ENCODE data around the gene GLB1L.
"Not testable (repeated sequence)": the region's sequence is repeated elsewhere in the genome, so short reads cannot be mapped to it uniquely, and the experiment has no call there.

Gene GLB1L

DNA sequence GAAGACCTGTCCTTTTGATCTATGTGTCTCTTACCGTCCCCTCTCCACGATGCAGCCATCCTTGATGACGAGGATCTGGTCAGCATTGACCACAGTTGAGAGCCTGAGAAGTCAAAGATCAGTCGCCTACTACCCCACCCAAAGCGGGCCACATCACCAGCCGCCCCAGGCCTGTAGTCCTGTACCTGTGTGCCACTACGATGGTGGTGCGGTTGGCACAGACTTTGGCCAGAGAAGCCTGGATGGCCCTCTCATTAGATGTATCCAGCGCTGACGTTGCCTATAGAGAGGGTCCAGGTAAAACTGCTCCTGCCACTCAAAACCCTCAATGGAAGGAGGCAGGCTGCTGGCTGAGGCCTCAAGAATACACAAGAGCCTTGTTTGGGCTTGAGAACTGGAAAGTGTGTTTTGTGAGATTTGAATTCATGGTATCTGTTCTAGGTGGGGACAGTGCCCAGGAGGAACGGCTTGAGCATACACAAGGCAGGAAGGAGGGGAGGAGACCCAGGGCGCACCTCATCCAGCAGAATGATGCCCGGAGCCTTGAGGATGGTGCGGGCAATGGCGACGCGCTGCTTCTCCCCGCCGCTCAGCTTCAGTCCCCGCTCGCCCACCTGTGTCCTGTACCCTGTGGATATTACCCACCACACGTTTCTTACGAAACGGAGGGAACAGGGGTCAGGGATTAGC is 34.9 kb downstream of the GLB1L start:
- ATAC-seq (no peak), DNase-seq (no peak)
- H3K27me3 Mint-ChIP-seq, result no peaks in the 10 kb centered on the region
- peak overlapping the region in 1 of 2 donors; percentile 42 for H3K4me3 Mint-ChIP-seq
- H3K27ac Mint-ChIP-seq, result peak overlapping the region; percentile 36 to 80
- H3K9me3 Mint-ChIP-seq, result no peaks in the 10 kb centered on the region
- peaks cover 64% of the 10 kb centered on the region for H3K4me1 Mint-ChIP-seq

DNA sequence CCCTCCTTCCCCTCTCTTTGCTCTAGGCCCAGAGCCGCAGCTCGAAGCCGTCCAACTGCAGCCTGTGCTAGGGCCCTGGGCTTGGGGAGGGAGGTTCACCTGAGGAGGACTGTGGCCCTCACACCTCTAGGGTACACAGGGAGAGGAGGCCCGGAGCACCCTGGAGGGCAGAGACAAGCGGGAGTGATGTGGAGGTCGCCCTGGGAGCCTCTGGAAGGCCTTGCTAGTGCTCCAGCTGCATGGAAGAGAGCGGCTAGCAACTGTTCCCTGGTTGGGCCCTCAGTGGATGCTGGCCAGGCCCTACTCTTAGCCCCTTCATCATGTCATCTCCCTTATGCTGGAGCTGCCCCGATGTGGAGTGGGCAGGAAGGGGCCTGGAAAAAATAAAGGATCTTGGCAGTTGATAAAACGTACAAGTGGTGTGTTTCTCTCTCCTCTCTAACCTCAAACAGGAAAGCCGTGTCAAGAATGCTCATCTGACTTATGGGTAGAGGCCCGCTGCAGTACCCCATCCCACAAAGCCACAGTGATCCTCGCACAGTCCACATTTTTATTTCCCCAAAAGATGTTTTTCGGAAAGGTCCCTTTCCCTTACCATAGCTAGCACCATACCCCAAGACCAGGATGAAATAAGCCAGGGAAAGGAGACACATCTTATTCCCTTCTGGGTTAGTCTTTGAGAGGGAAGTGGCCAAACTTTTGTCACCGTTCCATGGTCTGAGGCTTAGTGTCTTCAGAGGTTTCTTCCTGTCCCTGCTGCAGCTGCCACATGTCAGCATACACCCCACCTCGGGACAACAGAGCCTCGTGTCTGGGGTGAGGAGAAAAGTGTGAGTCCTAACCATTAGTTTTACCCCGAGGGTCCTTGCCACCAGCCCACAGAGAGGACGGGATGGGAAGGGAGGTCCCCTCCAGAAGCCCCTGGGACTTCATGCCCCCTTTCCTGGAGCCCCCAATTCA is 35.7 kb downstream of the GLB1L start:
- Mint-ChIP-seq H3K27ac (peak overlapping the region; percentile 21 to 87), H3K4me3 (peak overlapping the region; percentile 40 to 60), H3K4me1 (peaks cover 58% of the 10 kb centered on the region), H3K27me3 (no peaks in the 10 kb centered on the region), H3K9me3 (peaks cover 0 to 3% of the 10 kb centered on the region in 2 donors)
- DNase-seq (no peak), ATAC-seq (no peak)

- Mint-ChIP-seq H3K27ac (peak overlapping the region; percentile 80 to 83), H3K9me3 (peaks cover 0 to 7% of the 10 kb centered on the region in 2 donors), H3K4me1 (peaks cover 55% of the 10 kb centered on the region), H3K27me3 (no peaks in the 10 kb centered on the region), H3K4me3 (peak overlapping the region; percentile 83 to 87)
- DNase-seq, result no peak
- no peak for ATAC-seq
Measured at GRCh38 chr2:219207884-219208740, 37.1 kb downstream of the GLB1L start.

- Mint-ChIP-seq H3K4me3 (peak overlapping the region; percentile 83 to 87), H3K27ac (peak overlapping the region in 1 of 2 donors; percentile 94), H3K27me3 (no peaks in the 10 kb centered on the region), H3K9me3 (peaks cover 0 to 7% of the 10 kb centered on the region in 2 donors), H3K4me1 (peaks cover 53% of the 10 kb centered on the region)
- ATAC-seq (no peak), DNase-seq (no peak)
Measured at GRCh38 chr2:219207134-219207883, 37.9 kb downstream of the GLB1L start.

DNA sequence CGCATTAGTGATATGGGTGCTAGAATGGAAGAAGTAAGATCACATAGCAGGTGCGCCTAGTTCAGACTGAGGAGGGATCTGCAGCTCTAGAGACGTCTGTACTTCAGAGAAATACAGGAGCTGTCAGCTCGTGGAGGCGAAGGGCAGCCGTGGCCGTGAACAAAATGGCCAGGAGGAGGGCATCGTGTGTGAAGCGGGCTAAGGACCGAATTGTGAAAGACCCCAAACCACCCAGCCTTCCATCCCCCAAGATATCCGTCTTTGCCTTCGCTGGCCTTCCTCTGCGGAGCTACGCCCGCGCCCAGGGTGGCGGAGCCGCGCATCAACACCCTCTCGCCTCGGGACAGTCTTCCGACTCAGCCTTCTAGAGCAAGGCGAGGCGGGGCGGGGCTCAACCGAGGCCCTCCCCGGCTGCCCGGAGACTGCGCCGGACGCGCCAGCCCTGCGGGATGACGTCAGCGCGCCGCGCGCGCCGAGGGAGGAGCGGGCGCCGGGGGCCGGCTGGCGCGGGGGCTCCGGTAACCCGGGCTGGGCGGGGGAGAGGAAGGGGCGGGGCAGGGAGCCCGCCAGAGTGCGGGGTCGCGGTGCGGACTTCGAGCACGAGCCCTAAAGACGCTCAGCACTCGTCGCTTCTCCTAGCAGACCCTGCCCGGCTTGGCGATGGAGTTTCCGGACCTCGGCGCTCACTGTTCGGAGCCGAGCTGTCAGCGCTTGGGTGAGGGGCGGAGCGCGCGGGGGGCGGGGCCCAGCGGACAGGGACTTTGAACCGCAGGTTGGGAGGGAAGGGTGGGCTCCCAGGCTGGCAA is 38.7 kb downstream of the GLB1L start, which contains the start of gene ZFAND2B:
Gene ZFAND2B, plus strand, starts transcription at position 455 of the 806 bp plus-strand sequence. Its CDS starts 206 bp downstream, at position 661.
- peak; percentile 96 for ATAC-seq
- Mint-ChIP-seq H3K27ac (peak within 1 kb of the TSS; percentile 96), H3K4me1 (peaks cover 45% of the 10 kb centered on the region), H3K27me3 (no peaks in the 10 kb centered on the region), H3K4me3 (peak within 1 kb of the TSS; percentile 83 to 87), H3K9me3 (peaks cover 0 to 7% of the 10 kb centered on the region in 2 donors)
- peak; percentile 95 to 96 for DNase-seq

DNA sequence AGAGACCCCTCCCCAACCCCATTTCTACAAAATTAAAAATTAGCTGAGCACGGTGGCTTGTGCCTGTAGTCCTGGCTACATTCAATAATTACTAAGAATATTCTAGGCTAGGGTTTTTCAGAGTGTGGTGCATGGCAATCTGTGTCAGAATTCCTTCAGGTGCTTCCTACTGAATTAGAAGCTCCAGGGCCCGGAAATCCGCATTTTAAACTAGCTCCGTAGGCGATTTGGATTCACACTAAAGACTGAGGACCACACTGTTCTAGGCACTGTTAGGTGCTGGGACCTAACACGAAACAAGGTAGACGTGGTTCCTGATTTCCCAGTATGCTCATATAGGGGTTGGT is 39.3 kb downstream of the GLB1L start:
- Mint-ChIP-seq H3K27me3 (no peaks in the 10 kb centered on the region), H3K27ac (peak overlapping the region; percentile 96), H3K4me1 (peaks cover 43% of the 10 kb centered on the region), H3K4me3 (peak overlapping the region; percentile 83 to 87), H3K9me3 (peaks cover 0 to 7% of the 10 kb centered on the region in 2 donors)
- no peak for DNase-seq
- no peak for ATAC-seq

DNA sequence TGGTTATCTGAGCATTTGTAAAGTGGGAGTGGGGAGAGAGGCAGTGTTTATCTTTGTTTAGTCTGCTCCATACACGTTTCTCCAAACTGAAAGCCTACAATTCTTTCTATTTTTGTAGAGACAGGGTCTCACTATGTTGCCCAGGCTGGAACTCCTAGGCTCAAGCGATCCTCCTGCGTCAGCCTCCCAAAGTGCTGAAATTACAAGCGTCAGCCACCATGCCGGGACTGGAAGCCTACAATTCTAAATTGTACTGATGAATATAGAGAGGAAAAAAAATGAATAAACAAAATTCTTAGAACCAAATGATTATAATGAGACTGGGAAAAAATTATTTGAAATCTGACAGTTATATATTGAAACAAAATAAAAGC is 40.1 kb downstream of the GLB1L start:
- Mint-ChIP-seq H3K4me1 (peaks cover 42% of the 10 kb centered on the region), H3K27me3 (no peaks in the 10 kb centered on the region), H3K9me3 (peaks cover 0 to 7% of the 10 kb centered on the region in 2 donors), H3K27ac (no peak overlapping the region), H3K4me3 (peak overlapping the region in 1 of 2 donors; percentile 50)
- DNase-seq (no peak), ATAC-seq (no peak)

DNA sequence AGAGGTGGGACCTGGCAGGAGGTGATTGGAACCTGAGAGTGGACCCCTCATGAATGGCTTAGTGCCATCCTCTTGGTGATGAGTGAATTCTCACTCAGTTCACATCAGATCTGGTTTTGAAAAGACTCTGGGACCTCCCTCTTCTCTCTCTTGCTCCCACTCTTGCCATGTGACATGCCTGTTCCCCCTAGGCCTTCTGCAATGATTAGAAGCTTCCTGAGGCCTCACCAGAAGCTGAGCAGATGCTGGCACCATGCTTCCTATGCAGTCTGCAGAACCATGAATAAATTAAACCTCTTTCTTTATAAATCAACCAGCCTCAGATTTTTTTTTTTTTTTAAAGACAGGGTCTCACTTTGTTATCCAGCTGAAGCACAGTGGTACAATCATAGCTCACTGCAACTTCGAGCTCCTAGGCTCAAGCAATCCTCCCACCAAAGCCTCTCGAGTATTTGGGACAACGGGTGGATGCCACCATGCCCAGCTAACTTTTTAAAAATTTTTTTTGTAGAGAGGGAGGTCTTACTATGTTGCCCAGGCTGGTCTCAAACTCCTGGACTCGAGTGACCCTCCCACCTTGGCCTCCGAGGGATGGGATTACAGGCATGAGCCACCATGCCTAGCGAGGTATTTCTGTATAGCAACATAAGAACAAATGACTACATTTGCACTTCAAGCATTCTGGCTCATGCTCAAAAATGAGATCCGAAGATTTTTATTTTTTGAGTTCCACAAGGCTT is 40.6 kb downstream of the GLB1L start:
- Mint-ChIP-seq H3K4me3 (no peak overlapping the region), H3K4me1 (peaks cover 40% of the 10 kb centered on the region), H3K27me3 (no peaks in the 10 kb centered on the region), H3K9me3 (peaks cover 0 to 7% of the 10 kb centered on the region in 2 donors), H3K27ac (no peak overlapping the region)
- no peak for DNase-seq
- ATAC-seq, result no peak

DNA sequence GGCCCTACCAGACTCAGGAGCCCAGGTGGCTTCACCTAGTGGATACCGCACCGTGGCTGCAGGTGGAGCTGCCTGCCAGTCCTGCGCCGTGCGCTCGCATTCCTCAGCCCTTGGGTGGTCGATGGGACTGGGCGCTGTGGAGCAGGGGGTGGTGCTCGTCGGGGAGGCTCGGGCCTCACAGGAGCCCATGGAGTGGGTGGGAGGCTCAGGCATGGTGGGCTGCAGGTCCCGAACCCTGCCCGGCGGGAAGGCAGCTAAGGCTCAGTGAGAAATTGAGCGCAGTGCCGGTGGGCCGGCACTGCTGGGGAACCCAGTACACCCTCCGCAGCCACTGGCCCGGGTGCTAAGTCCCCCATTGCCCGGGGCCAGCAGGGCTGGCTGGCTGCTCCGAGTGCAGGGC is 43.9 kb downstream of the GLB1L start:
- not testable (repeated sequence) for DNase-seq, H3K9me3 Mint-ChIP-seq, ATAC-seq, H3K27me3 Mint-ChIP-seq, H3K4me3 Mint-ChIP-seq, H3K27ac Mint-ChIP-seq
- H3K4me1 Mint-ChIP-seq, result peaks cover 34% of the 10 kb centered on the region

DNA sequence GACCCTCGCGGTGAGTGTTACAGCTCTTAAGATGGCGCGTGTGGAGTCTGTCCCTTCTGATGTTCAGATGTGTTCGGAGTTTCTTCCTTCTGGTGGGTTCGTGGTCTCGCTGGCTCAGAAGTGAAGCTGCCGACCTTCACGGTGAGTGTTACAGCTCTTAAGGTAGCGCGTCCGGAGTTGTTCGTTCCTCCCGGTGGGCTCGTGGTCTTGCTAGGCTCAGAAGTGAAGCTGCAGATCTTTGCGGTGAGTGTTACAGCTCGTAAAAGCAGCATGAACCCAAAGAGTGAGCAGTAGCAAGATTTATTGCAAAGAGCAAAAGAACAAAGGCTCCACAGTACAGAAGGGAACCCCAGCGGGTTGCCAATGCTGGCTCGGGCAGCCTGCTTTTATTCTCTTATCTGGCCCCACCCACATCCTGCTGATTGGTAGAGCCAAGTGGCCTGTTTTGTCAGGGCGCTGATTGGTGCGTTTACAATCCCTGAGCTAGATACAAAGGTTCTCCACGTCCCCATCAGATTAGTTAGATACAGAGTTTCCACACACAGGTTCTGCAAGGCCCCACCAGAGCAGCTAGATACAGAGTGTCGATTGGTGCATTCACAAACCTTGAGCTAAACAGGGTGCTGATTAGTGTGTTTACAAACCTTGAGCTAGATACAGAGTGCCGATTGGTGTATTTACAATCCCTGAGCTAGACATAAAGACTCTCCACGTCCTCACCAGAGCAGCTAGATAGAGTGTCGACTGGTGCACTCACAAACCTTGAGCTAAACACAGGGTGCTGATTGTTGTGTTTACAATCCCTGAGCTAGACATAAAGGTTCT is 44.5 kb downstream of the GLB1L start:
- H3K9me3 Mint-ChIP-seq, H3K27me3 Mint-ChIP-seq, ATAC-seq: not testable (repeated sequence)
- Mint-ChIP-seq H3K4me3 (peak overlapping the region; percentile 85 to 88), H3K4me1 (peaks cover 34% of the 10 kb centered on the region), H3K27ac (peak overlapping the region; percentile 95 to 96)
- DNase-seq, result peak; percentile 72 to 77

- no peak for ATAC-seq
- Mint-ChIP-seq H3K9me3 (peaks cover 0 to 6% of the 10 kb centered on the region in 2 donors), H3K27ac (peak overlapping the region; percentile 41 to 65)
Measured at GRCh38 chr2:219199470-219200211, 45.6 kb downstream of the GLB1L start.

DNA sequence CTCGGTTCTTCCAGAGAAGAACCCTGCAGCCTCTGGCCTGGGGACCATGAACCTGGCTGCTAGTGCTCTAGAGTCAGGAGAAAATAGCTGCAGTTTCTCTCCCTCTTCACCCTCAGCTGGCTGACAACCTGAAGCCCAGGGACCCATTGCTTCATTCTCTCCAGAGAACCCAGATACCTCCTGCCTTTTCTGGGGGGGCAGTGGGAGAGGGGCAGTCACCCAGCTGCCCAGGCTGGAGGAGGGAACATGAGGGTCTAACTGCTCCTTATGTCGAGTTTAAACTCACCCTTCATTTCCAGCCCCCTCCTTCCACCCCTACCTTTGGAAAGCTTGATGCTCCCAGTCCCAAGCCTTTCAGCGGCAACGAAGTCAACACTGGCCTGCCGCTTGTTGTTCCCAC is 46.3 kb downstream of the GLB1L start:
- Mint-ChIP-seq H3K4me1 (peaks cover 34% of the 10 kb centered on the region), H3K27me3 (no peaks in the 10 kb centered on the region), H3K9me3 (no peaks in the 10 kb centered on the region), H3K27ac (no peak overlapping the region), H3K4me3 (peak overlapping the region; percentile 24 to 85)
- ATAC-seq, result no peak
- no peak for DNase-seq

More at GRCh38 chr2:219199470-219200211, 45.6 kb downstream of the GLB1L start:
- H3K4me3 Mint-ChIP-seq, result peak overlapping the region; percentile 24 to 85
- H3K4me1 Mint-ChIP-seq, result peaks cover 34% of the 10 kb centered on the region
- DNase-seq, result no peak
- no peaks in the 10 kb centered on the region for H3K27me3 Mint-ChIP-seq
